H9 (cell line): ENCODE data around the gene COX7A2L. TPM values are rescaled to one million over a fixed set of nuclear protein-coding genes. Genes with fewer than 3 reads are reported as not detected.
A peak's percentile ranks its signal among the peaks of the same experiment; 100 is the strongest.

Experiments used
- DNase-seq: peaks from one replicate; pipeline ENCODE4 v3.0.0-alpha.2; 2017
- H2AFZ ChIP-seq: one replicate; pipeline ENCODE4 v1.6.1; 2013; ENCODE audit warnings: mild to moderate bottlenecking, low read length, control low read depth, moderate library complexity
- H2AK5ac ChIP-seq: 2 replicates; pipeline ENCODE4 v1.6.1; 2013; ENCODE audit warnings: low read length, control low read depth, mixed read lengths; ENCODE audit not compliant: insufficient read length
- H2BK120ac ChIP-seq: one replicate; pipeline ENCODE4 v1.6.1; 2013; ENCODE audit warnings: low read depth, mild to moderate bottlenecking, low read length, control low read depth, inconsistent platforms; ENCODE audit not compliant: poor library complexity, severe bottlenecking
- H2BK12ac ChIP-seq: 2 replicates; pipeline ENCODE4 v1.6.1; 2013; ENCODE audit warnings: low read length, control low read depth, mixed read lengths, low read depth; ENCODE audit not compliant: insufficient read length
- H2BK15ac ChIP-seq: 2 replicates; pipeline ENCODE4 v1.6.1; 2013; ENCODE audit warnings: low read depth, low read length, control low read depth
- H2BK20ac ChIP-seq: one replicate; pipeline ENCODE4 v1.6.1; 2013; ENCODE audit warnings: low read depth, mild to moderate bottlenecking, low read length, control low read depth, inconsistent platforms; ENCODE audit not compliant: poor library complexity, severe bottlenecking
- H2BK5ac ChIP-seq: 2 replicates; pipeline ENCODE4 v1.6.1; 2013; ENCODE audit warnings: low read length, control low read depth, mixed read lengths; ENCODE audit not compliant: insufficient read length
- H3K14ac ChIP-seq: 2 replicates; pipeline ENCODE4 v1.6.1; 2013; ENCODE audit warnings: low read length, control low read depth; ENCODE audit not compliant: insufficient read depth
- H3K18ac ChIP-seq: 2 replicates; pipeline ENCODE4 v1.6.1; 2013; ENCODE audit warnings: low read depth, mild to moderate bottlenecking, mixed read lengths, low read length, control low read depth; ENCODE audit not compliant: insufficient read length
- H3K23ac ChIP-seq: 2 replicates; pipeline ENCODE4 v1.6.1; 2013; ENCODE audit warnings: low read length, control low read depth, mixed read lengths, low read depth; ENCODE audit not compliant: insufficient read length
- H3K23me2 ChIP-seq: 2 replicates; pipeline ENCODE4 v1.6.1; 2013; ENCODE audit warnings: low read depth, mild to moderate bottlenecking, mixed read lengths, low read length, control low read depth; ENCODE audit not compliant: insufficient read length, poor library complexity, severe bottlenecking
- H3K27ac ChIP-seq: 2 replicates; pipeline ENCODE4 v1.5.1; 2013; ENCODE audit warnings: low read length, control low read depth, mixed read lengths, low read depth; ENCODE audit not compliant: insufficient read length
- H3K27me3 ChIP-seq: 2 replicates; pipeline ENCODE4 v1.6.1; 2013; ENCODE audit warnings: low read length, control low read depth, inconsistent platforms; ENCODE audit not compliant: insufficient read depth
- H3K4ac ChIP-seq: 2 replicates; pipeline ENCODE4 v1.6.1; 2013; ENCODE audit warnings: low read depth, mild to moderate bottlenecking, control low read depth, inconsistent platforms, low read length, moderate library complexity
- H3K4me1 ChIP-seq: 2 replicates; pipeline ENCODE4 v1.6.1; 2013; ENCODE audit warnings: low read length, control low read depth, inconsistent platforms; ENCODE audit not compliant: insufficient read depth
- H3K4me2 ChIP-seq: 2 replicates; pipeline ENCODE4 v1.6.1; 2013; ENCODE audit warnings: low read length, control low read depth, mixed read lengths; ENCODE audit not compliant: insufficient read length, insufficient read depth
- H3K56ac ChIP-seq: 2 replicates; pipeline ENCODE4 v1.6.1; 2013; ENCODE audit warnings: low read depth, mild to moderate bottlenecking, mixed read lengths, low read length, control low read depth; ENCODE audit not compliant: insufficient read length
- H3K79me1 ChIP-seq: 2 replicates; pipeline ENCODE4 v1.6.1; 2013; ENCODE audit warnings: low read depth, mild to moderate bottlenecking, moderate library complexity, low read length, control low read depth, inconsistent platforms; ENCODE audit not compliant: insufficient read depth, poor library complexity, severe bottlenecking
- H3K79me2 ChIP-seq: 2 replicates; pipeline ENCODE4 v1.6.1; 2013; ENCODE audit warnings: low read length, control low read depth, inconsistent platforms; ENCODE audit not compliant: insufficient read depth
- H3K9ac ChIP-seq: 2 replicates; pipeline ENCODE4 v1.6.1; 2013; ENCODE audit warnings: low read length, control low read depth, mixed read lengths; ENCODE audit not compliant: insufficient read length; ENCODE audit errors: extremely low read depth
- H3K9me3 ChIP-seq: one replicate; pipeline ENCODE4 v1.6.1; 2013; ENCODE audit warnings: low read depth, low read length, inconsistent platforms; ENCODE audit not compliant: control insufficient read depth
- H3T11ph ChIP-seq: one replicate; pipeline ENCODE4 v1.6.1; 2013; ENCODE audit warnings: mild to moderate bottlenecking, low read length, control low read depth, inconsistent platforms
- H4K20me1 ChIP-seq: one replicate; pipeline ENCODE4 v1.6.1; 2013; ENCODE audit not compliant: control insufficient read depth, insufficient read length, insufficient read depth
- H4K5ac ChIP-seq: 2 replicates; pipeline ENCODE4 v1.6.1; 2013; ENCODE audit warnings: low read depth, mild to moderate bottlenecking, mixed read lengths, low read length, control low read depth; ENCODE audit not compliant: insufficient read length
- H4K8ac ChIP-seq: replicated peaks from 2 replicates; pipeline ENCODE4 v1.6.1; 2013; ENCODE audit warnings: low read length, control low read depth, mixed read lengths, low read depth; ENCODE audit not compliant: insufficient read length
- H4K91ac ChIP-seq: 2 replicates; pipeline ENCODE4 v1.6.1; 2013; ENCODE audit warnings: low read depth, mild to moderate bottlenecking, moderate library complexity, mixed read lengths, low read length, control low read depth; ENCODE audit not compliant: insufficient read length
- H3K27ac Mint-ChIP-seq, 3 experiments: 2 replicates in 2 of 3; 3 replicates in 1 of 3; pipeline ENCODE4 v1.8.0; 2020 to 2021; ENCODE audit warnings: mixed read lengths in 3 of 3, mild to moderate bottlenecking in 1 of 3, moderate library complexity in 1 of 3
- H3K27me3 Mint-ChIP-seq: 2 replicates; pipeline ENCODE4 v1.8.0; 2021; ENCODE audit warnings: low read depth, mild to moderate bottlenecking, moderate library complexity, mixed read lengths
- H3K36me3 Mint-ChIP-seq, 3 experiments: 2 replicates in 2 of 3; 3 replicates in 1 of 3; pipeline ENCODE4 v1.8.0; 2020 to 2021; ENCODE audit warnings: low read depth in 3 of 3, mixed read lengths in 3 of 3; ENCODE audit not compliant: insufficient read depth in 1 of 3
- H3K4me1 Mint-ChIP-seq, 2 experiments: 2 replicates each; pipeline ENCODE4 v1.8.0; 2020; ENCODE audit warnings: mixed read lengths in 2 of 2
- H3K4me3 Mint-ChIP-seq, 2 experiments: 2 replicates in 1 of 2; 3 replicates in 1 of 2; pipeline ENCODE4 v1.8.0; 2020 to 2021; ENCODE audit warnings: mild to moderate bottlenecking in 2 of 2, mixed read lengths in 2 of 2, moderate library complexity in 1 of 2
- H3K9me3 Mint-ChIP-seq, 2 experiments: 2 replicates in 1 of 2; 3 replicates in 1 of 2; pipeline ENCODE4 v1.8.0; 2020; ENCODE audit warnings: mild to moderate bottlenecking in 2 of 2, mixed read lengths in 2 of 2, moderate library complexity in 1 of 2
- WGBS: extraction: QIAGEN DNeasy Blood & Tissue Kit; methylation state at CpG from one replicate; pipeline ENCODE4 v1.1.7; 2013; ENCODE audit warnings: missing lambda C conversion rate, low lambda C conversion rate, mixed read lengths; ENCODE audit not compliant: insufficient read length; ENCODE audit errors: extremely low coverage; 5-methylcytosine and 5-hydroxymethylcytosine counted together
- total RNA-seq: library from RNA; stranded (reverse); gene quantifications from 2 replicates; pipeline ENCODE4 v1.2.1, GENCODE V29; 2021
- TF ChIP-seq, protein P1 (sequence below): fragments of 200-600 bp; sonication (generic); conservative IDR thresholded peaks from 3 replicates; pipeline ENCODE4 v1.8.0; 2021; ENCODE audit warnings: antibody characterized with exemption, mild to moderate bottlenecking

COX7A2L gene
- total RNA-seq, 1 experiment from 2014 or later = 102 TPM

DNA sequence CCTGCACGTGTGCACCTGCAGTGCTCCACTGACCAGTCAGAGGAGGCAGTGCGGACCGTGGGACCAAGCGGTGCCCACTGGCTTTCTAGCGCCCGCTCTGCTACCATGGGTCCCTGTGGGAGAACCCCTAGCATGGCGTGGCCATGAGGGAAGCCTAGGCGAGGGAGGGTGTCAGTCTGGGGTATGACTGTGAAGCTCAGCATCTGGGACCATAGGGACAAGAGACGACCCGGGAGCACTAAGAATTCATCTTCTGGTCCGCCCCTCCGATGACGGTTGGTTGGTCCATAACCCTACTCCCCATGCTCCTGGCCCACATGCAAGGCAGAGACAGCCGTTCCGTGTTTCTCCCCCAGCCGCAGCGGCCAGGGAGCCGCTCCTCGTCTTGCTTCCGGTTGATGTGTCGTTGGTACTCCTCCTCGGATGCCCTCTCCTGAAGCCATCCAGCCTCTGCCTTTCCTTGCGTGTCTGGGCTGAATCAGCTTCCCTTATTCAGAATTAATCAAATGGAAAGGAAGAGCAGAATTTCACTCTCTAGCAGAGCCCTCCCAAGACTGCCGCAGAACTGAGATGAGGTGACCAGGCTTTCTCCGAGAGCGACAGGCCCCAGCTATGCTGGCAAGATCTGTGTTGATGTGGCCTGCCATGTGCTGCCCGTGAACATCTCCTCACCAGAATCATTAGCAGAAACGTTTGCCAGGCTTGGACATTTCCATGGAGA lies 23.0 kb downstream of the COX7A2L start:
- no peak overlapping the region for H2AFZ ChIP-seq
- no peaks in the 10 kb centered on the region for H4K20me1 ChIP-seq
- no peak overlapping the region for H2BK12ac ChIP-seq
- no peak overlapping the region for H3K18ac ChIP-seq
- H4K5ac ChIP-seq = no peak overlapping the region
- no peak overlapping the region for H4K8ac ChIP-seq
- no peak overlapping the region for H3K27ac ChIP-seq
- H3K23ac ChIP-seq = no peak overlapping the region
- Mint-ChIP-seq H3K27ac (peak overlapping the region in 1 of 3 experiments; percentile 9; a peak in 1 of 7 replicates), H3K4me1 (peaks cover 8 to 18% of the 10 kb centered on the region in 2 experiments), H3K9me3 (no peaks in the 10 kb centered on the region), H3K27me3 (no peaks in the 10 kb centered on the region; the same call in 1 of the 2 replicates), H3K4me3 (no peak overlapping the region), H3K36me3 (peaks cover 18 to 30% (median 25%) of the 10 kb centered on the region in 3 experiments; a peak in 6 of 7 replicates)
- no peak overlapping the region for H2BK5ac ChIP-seq
- no peak overlapping the region for H3K4me2 ChIP-seq
- H2BK15ac ChIP-seq = no peak overlapping the region
- H3K56ac ChIP-seq = no peak overlapping the region
- TF ChIP-seq, protein P1, sequence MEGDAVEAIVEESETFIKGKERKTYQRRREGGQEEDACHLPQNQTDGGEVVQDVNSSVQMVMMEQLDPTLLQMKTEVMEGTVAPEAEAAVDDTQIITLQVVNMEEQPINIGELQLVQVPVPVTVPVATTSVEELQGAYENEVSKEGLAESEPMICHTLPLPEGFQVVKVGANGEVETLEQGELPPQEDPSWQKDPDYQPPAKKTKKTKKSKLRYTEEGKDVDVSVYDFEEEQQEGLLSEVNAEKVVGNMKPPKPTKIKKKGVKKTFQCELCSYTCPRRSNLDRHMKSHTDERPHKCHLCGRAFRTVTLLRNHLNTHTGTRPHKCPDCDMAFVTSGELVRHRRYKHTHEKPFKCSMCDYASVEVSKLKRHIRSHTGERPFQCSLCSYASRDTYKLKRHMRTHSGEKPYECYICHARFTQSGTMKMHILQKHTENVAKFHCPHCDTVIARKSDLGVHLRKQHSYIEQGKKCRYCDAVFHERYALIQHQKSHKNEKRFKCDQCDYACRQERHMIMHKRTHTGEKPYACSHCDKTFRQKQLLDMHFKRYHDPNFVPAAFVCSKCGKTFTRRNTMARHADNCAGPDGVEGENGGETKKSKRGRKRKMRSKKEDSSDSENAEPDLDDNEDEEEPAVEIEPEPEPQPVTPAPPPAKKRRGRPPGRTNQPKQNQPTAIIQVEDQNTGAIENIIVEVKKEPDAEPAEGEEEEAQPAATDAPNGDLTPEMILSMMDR = no peak
- no peak overlapping the region for H3K9ac ChIP-seq
- DNase-seq = no peak
- no peaks in the 10 kb centered on the region for H3K23me2 ChIP-seq
- H2AK5ac ChIP-seq = no peak overlapping the region
- H3T11ph ChIP-seq = no peak overlapping the region
- no peaks in the 10 kb centered on the region for H3K79me2 ChIP-seq
- H2BK120ac ChIP-seq = no peak overlapping the region
- H4K91ac ChIP-seq = no peak overlapping the region
- no peaks in the 10 kb centered on the region for H3K9me3 ChIP-seq
- H3K79me1 ChIP-seq = no peaks in the 10 kb centered on the region
- no peaks in the 10 kb centered on the region for H3K27me3 ChIP-seq
- no peak overlapping the region for H3K4ac ChIP-seq
- no CpG with 5 or more reads among the region's 28 CpGs for WGBS
- no peak overlapping the region for H2BK20ac ChIP-seq
- no peak overlapping the region for H3K14ac ChIP-seq
- no peaks in the 10 kb centered on the region for H3K4me1 ChIP-seq
